GM21447 (cell line): ENCODE results near the gene ZNF70.
"Not testable (repeated sequence)": the region's sequence is repeated elsewhere in the genome, so short reads cannot be mapped to it uniquely, and the experiment has no call there.

ENCODE experiments used
- ATAC-seq: cut with Tn5 transposase; IDR thresholded peaks from one replicate; pipeline ENCODE4 v1.9.1; 2021; ENCODE audit not compliant: unreplicated experiment

Gene ZNF70

DNA sequence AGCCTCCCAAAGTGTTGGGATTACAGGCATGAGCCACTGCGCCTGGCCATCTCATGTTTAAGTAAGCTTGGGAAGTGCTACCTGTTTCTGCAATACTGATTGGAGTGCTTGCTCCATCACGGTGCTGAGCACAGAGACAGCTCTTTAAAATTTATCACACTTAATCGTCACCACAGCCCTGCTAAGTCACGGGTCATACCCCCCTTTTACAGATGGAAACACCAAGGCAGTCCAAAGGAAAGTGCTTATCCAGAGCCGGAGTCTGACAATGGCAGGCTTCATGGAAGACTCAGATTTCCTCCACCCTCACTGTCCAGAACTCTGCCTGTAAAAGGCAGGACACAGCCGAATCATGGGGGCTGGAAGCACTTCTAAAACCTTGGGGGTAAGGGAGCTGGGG lies 9.1 kb upstream of the ZNF70 start:
- ATAC-seq: no peak

DNA sequence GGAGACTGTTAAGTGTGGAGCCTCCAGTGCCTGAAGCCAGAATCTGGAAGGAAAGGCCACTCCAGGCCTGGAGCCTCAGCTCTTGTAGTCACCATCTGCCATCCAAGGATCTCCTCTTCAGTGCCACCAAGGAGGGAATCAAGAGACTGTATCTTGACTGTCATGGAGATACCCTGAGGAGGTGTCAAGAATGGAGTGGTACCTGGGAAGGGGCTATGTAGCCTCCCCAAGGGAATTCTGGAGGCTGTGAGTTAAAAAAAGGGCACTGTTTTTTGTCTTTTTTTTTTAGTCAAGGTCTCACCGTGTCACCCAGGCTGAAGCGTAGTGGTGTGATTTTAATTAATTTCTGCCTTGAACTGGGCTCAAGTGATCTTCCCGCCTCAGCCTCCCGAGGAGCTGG lies 8.7 kb upstream of the ZNF70 start:
- no peak for ATAC-seq

DNA sequence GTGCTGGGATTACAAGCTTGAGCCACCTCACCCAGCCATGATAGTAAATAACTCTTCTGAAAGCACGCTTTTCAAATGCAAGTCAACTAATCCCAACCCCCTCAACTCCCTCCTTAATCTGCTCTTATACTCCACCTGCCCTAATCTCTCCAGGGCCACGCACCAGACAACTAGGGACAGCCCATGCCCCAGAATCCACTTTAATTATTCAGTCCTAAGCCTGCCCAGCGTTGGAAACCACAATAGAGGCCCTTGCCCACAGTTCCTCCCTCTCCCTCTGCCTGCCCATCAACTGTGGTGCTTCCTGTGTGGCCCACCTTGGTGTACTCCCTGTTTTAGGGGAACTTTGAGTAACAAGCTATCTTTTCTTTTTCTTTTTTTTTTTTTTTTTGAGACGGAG lies 6.0 kb upstream of the ZNF70 start:
- ATAC-seq: no peak

DNA sequence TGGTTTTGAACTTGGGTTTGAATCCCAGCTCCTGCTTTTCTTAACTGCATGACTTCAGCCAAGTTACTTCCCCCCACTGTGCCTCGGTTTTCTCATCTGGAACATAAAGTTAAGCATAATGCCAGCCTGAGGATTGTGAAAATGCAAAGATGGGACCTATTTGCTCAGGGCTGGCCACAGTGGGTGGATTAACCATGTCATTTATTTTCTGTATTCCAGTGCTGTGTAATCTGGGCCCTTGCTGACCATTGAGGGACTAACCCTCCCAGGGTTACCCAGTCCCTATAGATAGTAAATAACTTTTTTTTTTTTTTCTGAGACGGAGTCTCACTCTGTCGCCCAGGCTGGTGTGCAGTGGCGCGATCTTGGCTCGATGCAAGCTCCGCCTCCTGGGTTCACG lies 4.8 kb upstream of the ZNF70 start:
- ATAC-seq: no peak

DNA sequence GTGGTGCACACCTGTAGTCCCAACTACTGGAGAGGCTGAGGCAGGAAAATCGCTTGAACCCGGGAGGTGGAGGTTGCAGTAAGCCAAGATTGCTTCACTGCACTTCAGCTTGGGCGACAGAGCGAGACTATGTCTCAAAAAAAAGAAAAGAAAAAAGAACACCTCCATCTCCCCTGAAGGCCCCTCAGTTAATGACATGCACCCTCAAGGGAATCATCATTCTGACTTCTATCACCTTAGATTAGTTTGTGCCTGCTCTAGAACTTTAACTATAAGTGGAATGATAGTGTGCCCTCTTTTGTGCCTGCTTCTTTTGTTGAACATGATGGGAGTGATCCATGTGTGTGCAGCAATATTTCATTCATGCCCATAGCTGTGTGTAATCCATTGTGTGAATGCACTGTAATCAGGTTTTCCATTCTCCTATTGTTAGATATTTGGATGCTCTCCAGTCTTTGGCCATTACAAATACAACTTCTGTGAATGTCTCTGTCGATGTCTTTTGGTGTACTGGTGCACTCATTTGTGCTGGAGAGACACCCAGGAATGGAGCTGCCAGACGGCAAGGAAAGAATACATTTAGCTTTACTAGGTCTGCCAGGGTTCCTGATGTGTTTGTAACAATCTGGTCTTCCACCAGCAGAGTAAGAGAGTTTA lies 4.2 kb upstream of the ZNF70 start:
- ATAC-seq: no peak

DNA sequence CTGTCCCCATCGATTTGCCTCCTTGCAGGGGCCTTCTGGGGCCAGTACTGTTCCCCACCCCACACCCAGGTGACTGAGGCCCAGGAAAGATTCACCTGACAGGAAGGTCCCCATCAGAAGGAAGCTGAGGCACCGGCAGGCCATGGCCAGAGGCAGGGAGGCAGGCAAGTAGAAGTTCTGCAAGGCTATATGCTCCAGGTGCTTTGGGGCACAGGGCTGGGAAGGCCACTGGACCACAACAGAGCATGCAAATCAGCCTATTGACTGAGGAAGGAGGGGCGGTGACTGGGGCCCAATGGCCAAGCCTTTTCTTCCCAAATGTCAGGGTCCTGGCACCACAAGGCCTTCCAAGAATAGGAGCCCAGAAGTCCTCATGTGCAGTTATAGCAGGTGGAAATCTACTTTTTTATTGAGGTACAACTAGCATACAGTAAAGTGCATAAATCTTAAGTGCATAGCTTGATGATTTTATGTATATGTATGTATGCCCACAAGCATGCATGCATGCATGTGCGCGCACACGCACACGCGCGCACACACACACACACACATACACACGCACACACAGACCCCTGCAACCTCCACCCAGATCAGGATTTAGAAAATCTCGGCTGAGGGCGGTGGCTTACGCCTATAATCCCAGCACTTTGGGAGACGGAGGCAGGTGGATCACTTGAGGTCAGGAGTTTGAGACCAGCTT lies 3.5 kb upstream of the ZNF70 start, which contains the start of gene VPREB3:
VPREB3 (minus strand) TSS at position 206 of the 700 bp plus-strand sequence; CDS start at position 144, 62 bp downstream.
- no peak for ATAC-seq

DNA sequence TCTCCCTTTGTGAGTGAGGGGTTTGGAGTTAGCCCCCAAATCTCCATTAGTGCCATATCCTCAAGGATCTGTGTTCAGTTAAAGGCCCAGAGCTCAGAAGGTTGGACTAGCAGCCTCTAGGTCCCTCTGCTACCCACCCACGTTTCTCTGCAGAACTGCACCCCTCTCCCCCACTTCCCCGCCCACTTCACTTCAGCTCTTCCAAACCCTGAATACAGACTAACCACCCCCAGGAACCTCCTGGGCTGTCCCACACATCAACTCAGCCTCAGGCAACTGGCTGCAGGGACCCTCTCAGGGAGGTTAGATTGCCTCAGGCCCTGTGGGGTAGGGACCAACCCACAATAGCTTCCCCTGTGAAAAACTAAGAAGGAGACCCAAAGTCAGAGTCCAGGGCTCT lies 2.5 kb upstream of the ZNF70 start:
- no peak for ATAC-seq

DNA sequence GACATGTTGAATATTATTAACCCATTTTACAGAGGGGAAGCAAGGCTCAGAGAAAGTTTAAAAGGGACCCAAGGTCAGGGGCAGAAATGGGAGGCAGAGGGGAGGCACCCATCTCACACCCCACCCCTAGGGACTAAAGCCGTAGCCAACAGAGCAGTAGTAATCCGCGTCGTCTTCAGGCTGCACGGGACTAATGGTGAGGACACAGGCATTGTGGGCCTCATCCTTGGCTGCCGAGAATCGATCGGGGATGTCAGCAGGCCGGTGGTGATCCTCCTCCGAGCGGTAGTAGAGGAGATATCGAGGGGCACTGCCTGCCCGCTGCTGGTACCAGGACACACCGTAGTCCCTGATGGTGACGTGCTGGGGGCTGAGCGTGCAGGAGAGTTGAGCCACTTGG lies 1.8 kb upstream of the ZNF70 start:
- peak; percentile 29 for ATAC-seq

DNA sequence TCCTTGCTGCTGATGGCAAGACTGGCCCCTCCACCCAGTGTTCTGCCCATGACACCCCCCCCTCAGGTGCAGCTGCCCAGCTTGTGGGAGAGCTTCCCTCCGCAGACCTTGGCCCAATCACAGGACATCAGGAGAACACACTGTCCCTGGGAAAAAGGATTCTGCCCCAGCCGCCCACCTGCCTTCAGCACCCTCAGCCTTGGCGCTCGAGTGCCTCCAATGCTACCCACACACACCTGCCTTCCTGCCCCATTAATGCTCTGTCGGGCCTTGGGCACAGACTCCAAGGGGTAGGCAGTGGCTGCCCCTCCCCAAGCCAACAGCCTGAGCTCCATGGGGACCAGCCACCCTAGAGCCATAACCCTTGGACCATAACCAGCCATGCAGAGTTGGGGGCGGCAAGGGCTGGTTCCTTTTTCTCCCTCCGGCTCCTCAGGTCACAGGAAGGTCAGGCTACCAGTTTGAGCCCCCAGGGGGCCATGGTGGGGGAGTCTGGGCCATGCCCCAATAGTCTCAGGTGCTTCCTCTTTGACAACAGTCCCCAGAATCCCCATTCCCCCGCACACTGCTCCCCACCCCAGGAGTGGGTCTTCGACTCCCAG lies 1.3 kb upstream of the ZNF70 start:
- ATAC-seq: peak; percentile 41

DNA sequence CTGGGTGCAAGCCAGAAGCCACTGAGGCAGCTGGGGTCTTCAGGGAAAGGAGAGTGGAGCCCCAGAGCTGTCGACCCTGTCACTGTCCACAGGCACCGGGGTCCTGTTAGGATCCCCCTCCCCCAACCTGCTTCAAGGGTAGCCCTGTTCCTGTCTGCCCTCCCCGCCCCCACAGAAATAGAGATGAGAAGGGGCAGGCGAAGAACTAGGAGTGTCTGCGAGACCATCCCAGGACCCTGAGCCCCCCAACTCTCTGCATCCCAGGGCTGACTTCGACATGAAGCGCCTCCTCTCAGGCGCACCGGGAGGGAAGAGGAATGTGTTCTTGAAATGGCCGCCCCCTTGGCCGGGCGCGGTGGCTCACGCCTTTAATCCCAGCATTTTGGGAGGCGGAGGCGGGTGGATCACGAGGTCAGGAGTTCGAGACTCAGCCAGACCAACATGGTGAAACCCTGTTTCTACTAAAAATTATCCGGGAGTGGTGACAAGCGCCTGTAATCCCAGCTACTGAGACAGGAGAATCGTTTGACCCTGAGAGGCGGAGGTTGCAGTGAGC lies 607 bp upstream of the ZNF70 start:
- no peak for ATAC-seq

DNA sequence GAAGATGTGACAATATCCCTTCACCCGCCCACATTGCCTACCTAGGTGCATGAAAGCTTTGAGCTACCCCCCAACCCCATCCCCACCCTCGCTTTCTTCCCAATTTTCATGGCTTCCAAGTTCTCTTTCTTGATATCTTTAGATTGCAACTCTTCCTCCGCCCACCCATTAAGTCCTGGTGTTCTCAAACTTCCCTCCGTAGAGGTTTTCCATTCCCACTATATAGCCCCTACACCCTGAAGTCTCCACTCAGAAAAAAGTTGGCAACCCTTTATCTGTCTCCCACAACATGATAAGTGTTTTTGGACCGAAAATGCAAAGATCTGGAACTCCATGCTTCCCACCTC lies 572 bp downstream of the ZNF70 start:
- ATAC-seq: no peak

DNA sequence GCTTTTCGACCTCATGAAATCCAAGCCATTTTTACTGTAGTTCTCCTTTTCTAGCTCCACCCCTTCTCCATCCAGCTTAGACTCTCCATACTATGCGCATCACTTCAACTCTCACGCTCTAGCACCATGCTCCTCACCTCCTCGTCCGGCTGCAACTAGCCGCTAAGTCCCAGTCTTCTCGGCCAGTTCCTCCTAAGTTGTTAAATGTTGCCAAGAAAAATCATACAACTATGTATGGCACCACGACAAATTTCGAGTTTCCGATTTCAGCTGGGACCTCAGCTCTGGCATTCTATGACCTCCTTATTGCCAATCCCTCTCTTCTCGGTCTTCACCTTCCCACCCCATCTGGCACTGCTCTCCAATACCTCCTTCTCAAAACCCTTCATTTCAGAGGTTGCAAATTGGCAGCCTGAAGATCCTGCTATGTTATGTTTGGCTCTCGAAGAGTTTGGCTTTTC lies 1.0 kb downstream of the ZNF70 start:
- no peak for ATAC-seq

DNA sequence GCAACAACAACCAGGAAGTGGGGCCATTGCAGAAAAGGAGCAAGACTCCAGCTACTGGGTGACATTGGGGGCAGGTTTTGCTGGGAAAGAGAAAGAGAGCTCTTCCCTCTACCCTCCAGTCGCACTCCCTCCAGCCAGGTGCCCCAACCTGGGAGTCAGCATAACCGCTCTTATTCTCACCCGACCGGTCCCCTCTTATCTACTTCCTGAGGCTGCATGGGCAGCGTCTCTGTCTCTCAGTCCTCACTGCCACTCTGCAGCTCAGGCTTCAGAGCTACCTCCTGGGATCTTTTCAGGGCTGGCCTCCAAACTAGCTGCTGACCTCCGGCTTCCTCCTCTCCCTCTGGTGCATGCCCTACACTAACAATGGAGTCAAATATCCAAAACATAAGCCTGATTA lies 5.1 kb downstream of the ZNF70 start:
- no peak for ATAC-seq

DNA sequence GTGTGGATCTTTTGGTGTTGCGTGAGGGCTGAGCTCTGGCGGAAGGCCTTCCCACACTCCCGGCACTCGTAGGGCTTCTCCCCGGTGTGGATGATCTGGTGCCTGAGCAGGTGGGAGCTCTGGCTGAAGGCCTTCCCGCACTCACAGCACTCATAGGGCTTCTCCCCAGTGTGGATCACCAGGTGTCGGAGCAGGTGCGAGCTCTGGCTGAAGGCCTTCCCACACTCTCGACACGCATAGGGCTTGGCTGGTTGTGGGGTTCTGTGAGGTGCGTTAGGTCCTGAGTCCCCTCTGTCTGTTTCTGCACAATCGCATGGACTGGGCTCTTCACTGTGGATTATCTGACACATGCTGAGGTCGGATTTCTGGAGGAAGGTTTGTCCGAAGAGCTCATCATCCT lies 6.4 kb downstream of the ZNF70 start:
- ATAC-seq: no peak

DNA sequence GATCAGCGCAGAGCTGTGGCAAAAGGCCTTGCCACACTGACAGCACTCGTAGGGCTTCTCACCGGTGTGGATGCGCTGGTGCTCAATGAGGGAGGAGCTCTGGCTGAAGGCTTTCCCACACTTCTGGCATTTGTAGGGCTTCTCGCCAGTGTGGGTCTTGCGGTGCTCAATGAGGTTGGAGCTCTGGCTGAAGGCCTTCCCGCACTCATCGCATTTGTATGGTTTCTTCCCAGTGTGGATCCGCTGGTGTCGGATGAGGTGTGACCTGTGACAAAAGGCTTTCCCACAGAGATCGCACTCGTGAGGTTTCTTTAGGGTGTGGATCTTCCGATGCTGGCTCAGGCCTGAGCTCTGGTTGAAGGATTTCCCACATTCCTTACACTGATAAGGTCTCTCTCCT lies 6.9 kb downstream of the ZNF70 start:
- no peak for ATAC-seq

DNA sequence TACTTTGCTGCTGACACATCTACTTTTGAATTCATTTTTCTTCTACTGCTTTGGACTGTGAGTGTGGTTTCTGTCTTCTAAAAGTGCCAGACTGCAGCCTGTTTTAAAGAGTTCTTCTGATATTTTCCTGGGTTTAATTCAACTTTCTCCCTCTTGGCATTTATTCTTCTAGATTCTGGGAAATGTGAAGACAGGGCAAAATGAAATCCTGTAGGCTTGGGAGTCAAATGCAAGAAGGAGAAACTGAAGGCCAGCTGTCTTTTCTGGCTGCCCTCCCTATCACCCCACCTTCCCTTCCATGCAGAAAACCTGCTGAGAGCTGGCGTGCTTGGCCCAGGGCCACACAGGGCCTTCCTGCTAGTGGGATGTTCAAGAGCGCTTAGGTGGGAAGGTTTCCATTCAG lies 7.6 kb downstream of the ZNF70 start:
- no peak for ATAC-seq

DNA sequence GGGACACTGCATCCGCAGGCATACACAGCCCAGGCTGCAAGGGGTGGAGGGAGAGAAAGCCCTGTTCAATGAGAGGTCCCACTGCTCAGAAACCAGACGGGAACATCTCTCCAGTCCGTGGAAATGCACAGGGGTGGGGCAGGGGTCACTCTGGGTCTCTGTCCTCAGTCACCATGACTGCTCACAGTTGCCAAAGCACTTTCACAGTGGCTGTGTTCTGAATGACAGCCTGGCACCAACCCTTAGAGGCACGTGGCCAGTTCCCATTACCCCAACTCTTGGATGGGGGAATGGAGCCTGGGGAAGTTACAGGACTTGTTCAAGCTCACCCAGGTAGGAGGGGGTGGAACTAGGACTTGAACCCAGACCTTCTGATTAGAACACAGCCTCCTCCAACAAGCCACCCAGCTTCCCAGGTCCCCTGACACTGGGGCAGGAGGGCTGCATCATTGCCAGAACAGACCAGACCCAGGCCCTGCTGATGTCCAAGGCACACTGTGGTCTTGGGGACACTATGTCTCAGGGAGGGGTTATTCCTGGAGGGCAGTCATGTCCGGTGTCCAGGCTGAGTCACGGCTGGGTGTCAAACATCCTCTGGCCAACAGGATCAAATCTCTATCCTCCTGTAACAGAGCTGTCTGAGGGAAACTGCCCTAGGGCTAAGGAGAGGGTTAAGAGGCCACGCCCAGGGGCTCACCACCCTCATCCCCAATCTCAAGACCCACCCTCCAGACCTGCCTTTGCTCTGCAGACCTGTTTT lies 8.2 kb downstream of the ZNF70 start:
- no peak for ATAC-seq

DNA sequence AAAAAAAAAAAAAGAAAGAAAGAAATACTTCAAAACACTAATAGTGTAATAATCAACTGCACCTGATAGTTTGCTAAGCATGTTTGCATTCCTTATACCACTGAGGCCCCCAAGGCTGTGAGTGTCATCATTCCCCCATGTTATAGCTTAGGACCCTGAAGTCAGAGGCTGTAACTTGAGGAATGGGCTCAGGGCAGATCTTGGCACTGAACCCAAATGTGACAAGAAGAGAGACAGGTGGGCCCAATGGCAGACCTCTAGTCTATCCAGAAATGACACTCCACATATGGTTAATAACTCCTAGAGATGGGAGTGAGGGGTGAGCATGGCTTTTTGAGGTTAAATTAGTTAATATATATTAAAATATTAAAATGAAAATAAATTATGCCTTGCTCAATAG lies 13.2 kb downstream of the ZNF70 start:
- ATAC-seq: no peak

DNA sequence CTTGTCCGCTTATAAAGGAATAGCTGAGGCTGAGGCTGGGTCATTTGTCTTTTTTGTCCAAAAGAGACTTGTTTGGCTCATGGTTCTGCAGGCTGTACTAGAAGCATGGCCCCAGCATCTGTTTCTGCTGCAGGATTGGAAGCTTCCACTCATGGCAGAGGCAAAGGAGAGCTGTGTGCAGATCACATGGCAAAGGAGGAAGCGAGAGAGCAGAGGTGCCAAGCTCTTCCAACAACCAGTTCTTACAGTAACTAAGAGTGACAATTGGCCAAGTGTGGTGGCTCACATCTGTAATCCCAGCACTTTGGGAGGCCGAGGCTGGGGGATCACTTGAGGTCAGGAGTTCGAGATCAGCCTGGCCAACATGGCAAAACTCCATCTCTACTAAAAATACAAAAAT lies 22.8 kb downstream of the ZNF70 start:
- not testable (repeated sequence) for ATAC-seq

DNA sequence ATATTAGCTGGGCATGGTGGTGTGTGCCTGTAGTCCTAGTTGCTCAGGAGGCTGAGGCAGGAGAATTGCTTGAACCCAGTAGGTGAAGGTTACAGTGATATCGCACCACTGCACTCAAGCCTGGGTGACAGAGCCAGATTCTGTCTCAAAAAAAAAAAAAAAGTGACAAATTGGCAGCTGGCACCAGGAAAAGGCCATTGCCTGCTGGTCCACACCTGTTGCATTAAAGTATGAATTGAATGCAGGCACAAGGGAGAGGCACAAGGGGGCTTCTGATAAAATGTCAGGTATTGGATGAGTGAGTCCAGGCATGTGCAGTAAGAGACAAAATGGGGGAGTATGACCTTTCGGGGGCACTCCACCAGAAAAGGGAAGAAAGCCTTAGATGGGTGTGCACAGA lies 28.2 kb downstream of the ZNF70 start:
- ATAC-seq: no peak

DNA sequence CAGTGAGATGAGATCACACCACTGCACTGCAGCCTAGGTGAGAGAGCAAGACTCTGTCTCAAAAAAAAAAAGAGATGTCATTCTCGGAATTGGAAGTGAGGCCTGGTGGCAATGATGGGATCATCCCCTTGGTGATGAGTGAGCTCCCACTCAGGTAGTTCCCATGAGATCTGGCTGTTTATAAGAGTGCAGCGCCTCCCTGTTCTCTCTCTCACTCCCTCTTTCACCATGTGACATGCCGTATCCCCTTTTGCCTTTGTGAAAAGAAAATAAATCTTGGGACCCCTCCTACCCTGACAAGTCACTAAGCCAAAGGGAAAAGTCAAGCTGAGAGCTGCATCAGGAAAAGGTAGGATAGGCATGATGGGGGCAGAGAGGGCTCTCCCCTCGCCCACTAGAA lies 28.8 kb downstream of the ZNF70 start:
- no peak for ATAC-seq
